ENCODE results near the gene RPS2.

DNA sequence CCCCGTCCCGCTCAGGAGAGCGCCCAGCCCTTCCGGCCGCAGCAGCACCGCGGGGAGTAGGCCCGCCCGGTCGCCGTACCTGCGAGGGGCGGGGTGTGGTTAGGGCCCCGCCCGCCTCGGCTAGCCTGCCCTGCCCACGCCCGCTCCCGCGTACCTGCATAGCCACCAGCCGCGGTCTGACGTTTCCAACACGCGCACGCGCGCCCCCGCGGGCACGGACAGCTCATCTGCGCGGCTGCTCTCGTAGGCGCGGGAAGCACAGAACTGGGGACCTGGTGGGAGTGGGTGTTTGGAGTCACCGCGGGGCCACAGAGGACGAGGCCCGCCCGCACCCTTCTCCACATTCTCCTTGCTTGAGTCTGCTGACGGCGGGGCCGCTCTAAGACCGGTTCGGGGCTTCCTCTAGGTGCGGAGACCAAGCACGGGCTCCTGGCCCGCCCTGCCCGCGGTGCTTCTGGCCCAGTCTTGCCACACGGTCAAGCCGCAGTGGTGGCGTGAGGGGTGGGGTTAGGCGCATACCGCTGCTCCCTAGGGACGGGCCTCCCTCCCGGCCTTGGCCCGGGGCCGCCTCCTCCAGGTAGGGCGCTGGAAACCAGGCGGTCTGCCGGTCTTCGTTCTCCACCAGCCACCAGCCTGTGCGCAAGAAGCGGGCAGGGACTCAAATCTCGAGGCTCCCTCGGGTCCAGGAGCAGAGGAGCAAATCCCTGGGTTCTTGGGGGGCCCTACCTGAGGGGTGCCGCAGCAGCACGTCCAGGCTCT lies 14.8 kb upstream of the RPS2 start:
- TF ChIP-seq POLR2AphosphoS5 (IDR thresholded peaks at IDR 0.05; ENCODE audit: low read depth, low read length) (no peak), POLR2A (IDR thresholded peaks at IDR 0.05; ENCODE audit: low read depth, low read length) (no peak), TAF1 (IDR thresholded peaks at IDR 0.05; ENCODE audit: low read depth, low read length) (no peak), SPI1 (IDR thresholded peaks at IDR 0.05; ENCODE audit: low read depth, low read length) (no peak)

Data from GM12891 (cell line).